Karpas-422 (cell line): ENCODE measurements around the gene GBP3. TPM values are rescaled to one million over a fixed set of nuclear protein-coding genes. Genes with fewer than 3 reads are reported as not detected.
"Not testable (repeated sequence)": the region's sequence is repeated elsewhere in the genome, so short reads cannot be mapped to it uniquely, and the experiment has no call there.

ENCODE experiments used
- DNase-seq: peaks from one replicate; pipeline ENCODE4 v3.0.0-alpha.2; 2015
- H2AFZ ChIP-seq: fragments of 200-600 bp; sonication (generic); 2 replicates; pipeline ENCODE4 v1.6.1; 2014; ENCODE audit warnings: antibody characterized with exemption, low read length, mixed read lengths
- H3K27ac ChIP-seq: fragments of 200-600 bp; sonication (generic); 2 replicates; pipeline ENCODE4 v1.5.1; 2014; ENCODE audit warnings: mild to moderate bottlenecking, low read length, moderate library complexity
- H3K27me3 ChIP-seq: fragments of 200-600 bp; sonication (generic); 2 replicates; pipeline ENCODE4 v1.6.1; 2014; ENCODE audit warnings: low read length, mixed read lengths
- H3K36me3 ChIP-seq: fragments of 200-600 bp; sonication (generic); 2 replicates; pipeline ENCODE4 v1.6.1; 2014; ENCODE audit warnings: low read length, mixed read lengths; ENCODE audit not compliant: insufficient read depth
- H3K4me1 ChIP-seq: fragments of 200-600 bp; sonication (generic); 2 replicates; pipeline ENCODE4 v1.6.1; 2014; ENCODE audit warnings: mild to moderate bottlenecking, low read length, mixed read lengths
- H3K4me2 ChIP-seq: fragments of 200-600 bp; sonication (generic); 2 replicates; pipeline ENCODE4 v1.6.1; 2014; ENCODE audit warnings: low read length, low read depth, mild to moderate bottlenecking; ENCODE audit not compliant: poor library complexity, severe bottlenecking
- H3K4me3 ChIP-seq: fragments of 200-600 bp; sonication (generic); 2 replicates; pipeline ENCODE4 v1.5.1; 2014; ENCODE audit warnings: mild to moderate bottlenecking, antibody characterized with exemption, low read length, mixed read lengths
- H3K79me2 ChIP-seq: fragments of 200-600 bp; sonication (generic); 2 replicates; pipeline ENCODE4 v1.6.1; 2014; ENCODE audit warnings: mild to moderate bottlenecking, low read length, mixed read lengths
- H3K9ac ChIP-seq: fragments of 200-600 bp; sonication (generic); 2 replicates; pipeline ENCODE4 v1.6.0; 2014; ENCODE audit warnings: low read length
- H3K9me2 ChIP-seq: fragments of 200-600 bp; sonication (generic), shearing (Covaris generic); replicated peaks from 2 replicates; pipeline ENCODE4 v1.6.0; 2014; ENCODE audit warnings: mild to moderate bottlenecking, low read length, moderate library complexity; ENCODE audit not compliant: insufficient read depth
- H3K9me3 ChIP-seq: fragments of 300-700, 200-600 bp; sonication (generic); 2 replicates; pipeline ENCODE4 v1.6.1; 2014; ENCODE audit warnings: low read length, mixed read lengths
- H4K20me1 ChIP-seq: fragments of 200-600 bp; sonication (generic); 2 replicates; pipeline ENCODE4 v1.6.1; 2014; ENCODE audit warnings: mild to moderate bottlenecking, antibody characterized with exemption, low read length, low read depth; ENCODE audit not compliant: insufficient read depth
- total RNA-seq: library from RNA; depleted of rRNA; stranded (reverse); fragments of >200 nt; shearing (Covaris generic); gene quantifications from 2 replicates; pipeline ENCODE4 v1.2.3, GENCODE V29; 2014; ENCODE audit warnings: low replicate concordance

Gene GBP3
- total RNA-seq, 1 experiment from 2014 or later = 3.2 TPM

GRCh38 chr1:88990426-88990825, 32.2 kb downstream of the GBP3 start:
- Histone ChIP-seq H3K4me3 (peak overlapping the region; percentile 91; the same call in 1 of the 2 replicates), H3K79me2 (peaks cover 70% of the 10 kb centered on the region), H3K4me2 (peak overlapping the region; percentile 78), H3K4me1 (peaks cover 71% of the 10 kb centered on the region), H3K9me2 (no peaks in the 10 kb centered on the region), H3K36me3 (peaks cover 34% of the 10 kb centered on the region; the same call in 1 of the 2 replicates), H3K27ac (peak overlapping the region; percentile 14; the same call in 1 of the 2 replicates), H4K20me1 (no peaks in the 10 kb centered on the region), H3K9me3 (no peaks in the 10 kb centered on the region), H3K27me3 (no peaks in the 10 kb centered on the region), H2AFZ (no peak overlapping the region), H3K9ac (no peak overlapping the region)
- no peak for DNase-seq

GRCh38 chr1:88985692-88986091, 37.0 kb downstream of the GBP3 start:
- H3K36me3 ChIP-seq = peaks cover 41% of the 10 kb centered on the region; the same call in 1 of the 2 replicates
- H3K9me3 ChIP-seq = no peaks in the 10 kb centered on the region
- peaks cover 98% of the 10 kb centered on the region for H3K4me1 ChIP-seq
- H3K4me3 ChIP-seq = peak overlapping the region; percentile 26; the same call in 1 of the 2 replicates
- H2AFZ ChIP-seq = no peak overlapping the region
- H3K9ac ChIP-seq = peak overlapping the region; percentile 42; the same call in 1 of the 2 replicates
- peak overlapping the region; percentile 72 for H3K4me2 ChIP-seq
- H3K27ac ChIP-seq = peak overlapping the region; percentile 91
- H3K27me3 ChIP-seq = no peaks in the 10 kb centered on the region
- H3K9me2 ChIP-seq = no peaks in the 10 kb centered on the region
- DNase-seq = no peak
- H4K20me1 ChIP-seq = no peaks in the 10 kb centered on the region
- peaks cover 99% of the 10 kb centered on the region for H3K79me2 ChIP-seq

DNA sequence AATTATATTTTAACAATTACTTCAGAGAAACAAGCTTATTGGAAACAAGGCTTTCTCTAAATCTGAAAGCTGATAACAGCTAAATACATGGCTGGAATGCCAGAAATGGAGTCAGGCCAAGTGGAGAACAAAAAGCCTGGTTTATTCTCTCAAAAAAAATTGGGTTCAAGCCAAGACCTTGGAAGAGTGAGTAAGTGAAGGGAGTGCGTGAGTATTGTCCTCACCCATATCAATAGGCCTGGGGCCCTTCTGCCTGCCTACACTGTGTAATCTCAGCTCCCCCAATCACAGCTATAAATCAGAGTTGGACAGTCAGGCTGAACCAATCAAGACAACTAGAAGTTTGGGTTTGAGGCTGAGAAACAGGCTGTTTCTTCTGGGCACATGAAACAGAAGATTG, 37.6 kb downstream of the GBP3 start:
- peaks cover 96% of the 10 kb centered on the region for H3K4me1 ChIP-seq
- H3K4me3 ChIP-seq = peak overlapping the region; percentile 26
- H3K27me3 ChIP-seq = no peaks in the 10 kb centered on the region
- H3K9me3 ChIP-seq = no peaks in the 10 kb centered on the region
- H3K79me2 ChIP-seq = peaks cover 99% of the 10 kb centered on the region
- H3K36me3 ChIP-seq = peaks cover 41% of the 10 kb centered on the region; the same call in 1 of the 2 replicates
- peak overlapping the region; percentile 42 for H3K9ac ChIP-seq
- H3K27ac ChIP-seq = peak overlapping the region; percentile 91
- peak overlapping the region; percentile 72 for H3K4me2 ChIP-seq
- DNase-seq = peak; percentile 57
- H4K20me1 ChIP-seq = no peaks in the 10 kb centered on the region
- no peak overlapping the region for H2AFZ ChIP-seq
- H3K9me2 ChIP-seq = no peaks in the 10 kb centered on the region

DNA sequence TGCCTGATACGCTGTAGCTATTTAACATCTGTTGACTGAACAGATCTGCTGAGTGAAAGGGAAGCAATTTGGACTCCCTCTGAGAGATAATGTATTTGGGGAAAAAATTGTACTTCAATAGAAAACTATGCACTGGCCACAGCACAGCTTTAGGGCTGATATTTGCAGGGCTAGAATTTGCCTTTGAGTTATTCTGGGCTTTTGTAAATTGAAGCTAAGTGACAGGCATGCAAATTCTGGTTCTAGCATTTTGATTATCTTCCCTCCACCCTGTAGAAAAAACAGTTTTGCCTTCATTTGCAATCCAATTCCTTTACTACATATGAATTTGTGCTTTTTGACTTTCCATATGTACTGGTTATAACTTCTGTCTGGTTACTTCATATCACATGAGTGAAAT, 38.1 kb downstream of the GBP3 start:
- peaks cover 96% of the 10 kb centered on the region for H3K4me1 ChIP-seq
- H2AFZ ChIP-seq = no peak overlapping the region
- peak overlapping the region; percentile 55 for H3K9ac ChIP-seq
- DNase-seq = peak; percentile 88
- no peaks in the 10 kb centered on the region for H4K20me1 ChIP-seq
- H3K27me3 ChIP-seq = no peaks in the 10 kb centered on the region
- H3K79me2 ChIP-seq = peaks cover 99% of the 10 kb centered on the region
- no peaks in the 10 kb centered on the region for H3K9me3 ChIP-seq
- peak overlapping the region; percentile 26 for H3K4me3 ChIP-seq
- H3K9me2 ChIP-seq = no peaks in the 10 kb centered on the region
- H3K27ac ChIP-seq = peak overlapping the region; percentile 91
- H3K4me2 ChIP-seq = peak overlapping the region; percentile 72
- H3K36me3 ChIP-seq = peaks cover 42% of the 10 kb centered on the region; the same call in 1 of the 2 replicates

DNA sequence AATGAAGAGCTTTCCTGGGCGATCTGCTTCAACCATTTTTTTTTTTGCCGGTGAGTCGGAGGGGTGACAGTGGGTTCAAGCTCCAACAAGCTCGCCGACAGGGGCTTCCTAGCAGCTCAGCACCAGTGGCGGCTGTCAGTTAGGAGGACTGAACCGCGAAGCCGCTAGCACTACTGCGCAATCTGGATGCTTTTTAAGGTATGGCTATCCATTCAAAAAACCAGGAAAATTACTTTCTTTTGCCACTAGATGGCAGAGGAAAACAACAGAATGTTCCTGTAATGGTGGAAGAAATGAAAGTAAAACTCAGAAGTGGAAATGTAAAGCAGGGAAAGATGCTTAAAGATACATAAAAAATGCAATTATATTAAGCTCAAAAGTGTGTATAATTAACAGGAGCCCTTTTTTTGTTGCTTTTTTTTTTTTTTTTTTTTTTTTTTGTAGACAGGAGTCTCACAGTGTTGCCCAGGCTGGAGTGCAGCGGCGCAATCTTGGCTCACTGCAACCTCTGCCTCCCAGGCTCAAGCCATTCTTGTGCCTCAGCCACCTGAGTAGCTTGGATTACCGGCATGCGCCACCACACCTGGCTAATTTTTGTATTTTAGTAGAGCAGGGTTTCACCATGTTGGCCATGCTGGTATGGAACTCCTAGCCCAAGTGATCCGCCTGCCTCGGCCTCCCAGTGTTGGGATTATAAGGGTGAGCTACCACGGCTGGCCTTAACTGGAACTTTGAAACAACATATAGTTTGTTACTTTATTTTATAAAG, 38.7 kb downstream of the GBP3 start:
- Histone ChIP-seq H3K4me2 (peak overlapping the region; percentile 72), H3K9me2 (no peaks in the 10 kb centered on the region), H3K36me3 (peaks cover 42% of the 10 kb centered on the region; the same call in 1 of the 2 replicates), H3K27me3 (no peaks in the 10 kb centered on the region), H3K9ac (peak overlapping the region; percentile 55), H2AFZ (no peak overlapping the region), H3K79me2 (peaks cover 99% of the 10 kb centered on the region), H3K4me3 (peak overlapping the region; percentile 26), H3K9me3 (no peaks in the 10 kb centered on the region), H4K20me1 (no peaks in the 10 kb centered on the region), H3K4me1 (peaks cover 96% of the 10 kb centered on the region), H3K27ac (peak overlapping the region; percentile 91)
- peak; percentile 83 for DNase-seq

GRCh38 chr1:88982055-88982454, 40.6 kb downstream of the GBP3 start:
- Histone ChIP-seq H3K27me3 (no peaks in the 10 kb centered on the region), H3K9ac (no peak overlapping the region), H4K20me1 (no peaks in the 10 kb centered on the region), H3K4me1 (peaks cover 92% of the 10 kb centered on the region), H3K4me3 (no peak overlapping the region), H2AFZ (no peak overlapping the region), H3K79me2 (peaks cover 95% of the 10 kb centered on the region), H3K36me3 (peaks cover 27% of the 10 kb centered on the region; the same call in 1 of the 2 replicates), H3K9me3 (no peaks in the 10 kb centered on the region), H3K4me2 (peak overlapping the region; percentile 1), H3K27ac (peak overlapping the region; percentile 17; the same call in 1 of the 2 replicates), H3K9me2 (no peaks in the 10 kb centered on the region)
- no peak for DNase-seq

DNA sequence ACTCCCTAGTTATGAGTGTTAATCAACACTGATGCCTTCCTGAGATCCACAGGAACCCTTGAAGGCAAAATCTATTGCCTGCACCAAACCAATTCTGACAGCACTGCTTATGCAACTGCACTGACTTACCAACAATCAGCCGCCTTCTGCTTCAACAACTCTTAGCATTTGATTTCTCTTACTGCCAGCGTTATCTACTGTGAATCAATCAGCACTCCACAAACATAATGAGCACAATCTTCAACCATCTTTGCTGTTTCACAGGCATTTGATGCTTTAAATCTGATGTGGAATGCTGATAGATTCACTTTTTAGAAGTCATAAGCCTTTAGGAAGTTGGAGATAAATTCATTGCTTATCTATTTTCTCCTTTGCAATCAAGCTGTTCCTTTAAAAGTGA, 41.2 kb downstream of the GBP3 start:
- H2AFZ ChIP-seq, H3K9ac ChIP-seq, H3K9me2 ChIP-seq, H4K20me1 ChIP-seq, H3K9me3 ChIP-seq, H3K27me3 ChIP-seq, H3K4me3 ChIP-seq, DNase-seq: not testable (repeated sequence)
- Histone ChIP-seq H3K4me2 (peak overlapping the region; percentile 1), H3K27ac (peak overlapping the region; percentile 41; the same call in 1 of the 2 replicates), H3K4me1 (peaks cover 86% of the 10 kb centered on the region), H3K79me2 (peaks cover 91% of the 10 kb centered on the region), H3K36me3 (peaks cover 23% of the 10 kb centered on the region; the same call in 1 of the 2 replicates)

DNA sequence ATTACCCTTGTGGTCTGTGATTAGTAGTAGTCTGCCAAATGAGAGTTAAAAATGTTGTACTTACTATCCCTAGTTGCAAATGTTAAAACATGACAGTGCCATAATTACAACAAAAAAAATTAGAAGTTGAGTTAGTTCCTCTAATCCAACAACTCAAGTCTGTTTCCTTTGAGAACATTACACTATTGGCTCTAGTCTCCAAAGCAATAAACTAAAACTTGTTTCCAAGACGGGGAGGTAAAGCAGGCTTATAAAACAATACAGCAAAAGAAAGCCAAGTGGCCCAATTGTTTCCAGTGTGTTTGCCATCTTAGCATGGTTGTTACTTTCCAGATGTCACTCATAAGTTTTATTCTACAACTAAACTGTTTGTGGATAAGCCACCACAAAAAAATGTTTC, 41.8 kb downstream of the GBP3 start:
- H3K36me3 ChIP-seq = peaks cover 25% of the 10 kb centered on the region; the same call in 1 of the 2 replicates
- no peak overlapping the region for H3K4me2 ChIP-seq
- no peaks in the 10 kb centered on the region for H3K9me3 ChIP-seq
- H2AFZ ChIP-seq = no peak overlapping the region
- no peaks in the 10 kb centered on the region for H3K9me2 ChIP-seq
- H3K27ac ChIP-seq = peak overlapping the region; percentile 41; the same call in 1 of the 2 replicates
- peaks cover 89% of the 10 kb centered on the region for H3K79me2 ChIP-seq
- no peaks in the 10 kb centered on the region for H4K20me1 ChIP-seq
- H3K9ac ChIP-seq = no peak overlapping the region
- no peak for DNase-seq
- no peaks in the 10 kb centered on the region for H3K27me3 ChIP-seq
- peaks cover 81% of the 10 kb centered on the region for H3K4me1 ChIP-seq
- H3K4me3 ChIP-seq = no peak overlapping the region
